Neural cell (in vitro differentiated cells): Measurements from ENCODE around the gene GAMT.

Source experiments
- EP300 ChIP-seq: fragments of 450-650 bp; conservative IDR thresholded peaks from 2 replicates; pipeline ENCODE4 v1.6.1; 2014; ENCODE audit warnings: antibody characterized with exemption, mild to moderate bottlenecking, moderate library complexity; ENCODE audit not compliant: poor library complexity, severe bottlenecking
- EZH2 ChIP-seq: fragments of 200-600, 300-800 bp; shearing (Covaris generic), sonication (generic); IDR thresholded peaks from 2 replicates; pipeline ENCODE4 v1.6.1; 2014; ENCODE audit warnings: antibody characterized with exemption, low read length, borderline replicate concordance, mild to moderate bottlenecking; ENCODE audit not compliant: insufficient read depth, poor library complexity, severe bottlenecking
- REST ChIP-seq: IDR thresholded peaks from 2 replicates; pipeline ENCODE4 v1.6.1; 2012; ENCODE audit warnings: borderline replicate concordance
- TF ChIP-seq, protein P1 (sequence below): fragments of 450-650 bp; IDR thresholded peaks from 2 replicates; pipeline ENCODE4 v1.5.1; 2014; ENCODE audit warnings: antibody characterized with exemption, mild to moderate bottlenecking, moderate library complexity; ENCODE audit not compliant: poor library complexity, severe bottlenecking

GRCh38 chr19:1425902-1426301 lies 24.6 kb upstream of the GAMT start:
- TF ChIP-seq REST: no peak
- no peak for TF ChIP-seq EP300
- TF ChIP-seq, protein P1, sequence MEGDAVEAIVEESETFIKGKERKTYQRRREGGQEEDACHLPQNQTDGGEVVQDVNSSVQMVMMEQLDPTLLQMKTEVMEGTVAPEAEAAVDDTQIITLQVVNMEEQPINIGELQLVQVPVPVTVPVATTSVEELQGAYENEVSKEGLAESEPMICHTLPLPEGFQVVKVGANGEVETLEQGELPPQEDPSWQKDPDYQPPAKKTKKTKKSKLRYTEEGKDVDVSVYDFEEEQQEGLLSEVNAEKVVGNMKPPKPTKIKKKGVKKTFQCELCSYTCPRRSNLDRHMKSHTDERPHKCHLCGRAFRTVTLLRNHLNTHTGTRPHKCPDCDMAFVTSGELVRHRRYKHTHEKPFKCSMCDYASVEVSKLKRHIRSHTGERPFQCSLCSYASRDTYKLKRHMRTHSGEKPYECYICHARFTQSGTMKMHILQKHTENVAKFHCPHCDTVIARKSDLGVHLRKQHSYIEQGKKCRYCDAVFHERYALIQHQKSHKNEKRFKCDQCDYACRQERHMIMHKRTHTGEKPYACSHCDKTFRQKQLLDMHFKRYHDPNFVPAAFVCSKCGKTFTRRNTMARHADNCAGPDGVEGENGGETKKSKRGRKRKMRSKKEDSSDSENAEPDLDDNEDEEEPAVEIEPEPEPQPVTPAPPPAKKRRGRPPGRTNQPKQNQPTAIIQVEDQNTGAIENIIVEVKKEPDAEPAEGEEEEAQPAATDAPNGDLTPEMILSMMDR: no peak
- TF ChIP-seq EZH2: no peak
